Mucosa of descending colon (tissue), 3 donors: ENCODE results near the gene HOGA1. TPM values are rescaled to one million over a fixed set of nuclear protein-coding genes. Genes with fewer than 3 reads are reported as not detected.
"Not testable (repeated sequence)": the region's sequence is repeated elsewhere in the genome, so short reads cannot be mapped to it uniquely, and the experiment has no call there.

Experiments used
- ATAC-seq: fragments of 200-7000 bp; cut with Tn5 transposase; one replicate; pipeline ENCODE4 v1.9.1; 2020; ENCODE audit warnings: mild to moderate bottlenecking, moderate library complexity
- DNase-seq, 3 donors: peaks; one replicate each; pipeline ENCODE4 v3.0.0-alpha.2; 2020
- H3K36me3 ChIP-seq: fragments of 200-600 bp; one replicate; pipeline ENCODE4 v1.8.0; 2021; ENCODE audit warnings: low read depth, mild to moderate bottlenecking
- H3K4me1 ChIP-seq: fragments of 200-600 bp; one replicate; pipeline ENCODE4 v1.8.0; 2021; ENCODE audit warnings: low read depth, mild to moderate bottlenecking
- H3K4me3 ChIP-seq: fragments of 200-600 bp; one replicate; pipeline ENCODE4 v1.8.0; 2021; ENCODE audit warnings: mild to moderate bottlenecking
- H3K9me3 ChIP-seq: fragments of 200-600 bp; one replicate; pipeline ENCODE4 v1.8.0; 2021; ENCODE audit warnings: mild to moderate bottlenecking
- CTCF ChIP-seq: fragments of 200-600 bp; IDR thresholded peaks from one replicate; pipeline ENCODE4 v1.8.0; 2022; ENCODE audit warnings: antibody characterized with exemption, mild to moderate bottlenecking
- intact Hi-C, 2 donors: fragments of 100-400 bp; cut with DNase I in 1 of 2; cut with micrococcal nuclease in 1 of 2; formaldehyde crosslinking; loops; one replicate each; pipeline versions ENCODE4 v1.11.0 to v1.11.1; 2022; cut with DNase I, micrococcal nuclease
- total RNA-seq, 3 donors: library from RNA; stranded (reverse); fragmentation: NEBNext Ultra II Directional in 2 of 3; extraction: Animal tissue kit (Norgen Biotek cat#: 25700) in 2 of 3; gene quantifications; one replicate each; pipeline versions ENCODE4 v1.2.1 to v1.2.4, GENCODE V29; 2021 to 2023
- donor health status: DM: no; HTN: no; CAD: no; lungs with moderate emphysema.
- donor health status: DM: no; HTN: no; CAD: no.
- donor health status: DM: no; HTN: yes; CAD: no.

HOGA1 gene
- total RNA-seq, 3 donors from 2014 or later = 0.29 to 0.47 TPM; not detected in 1

DNA sequence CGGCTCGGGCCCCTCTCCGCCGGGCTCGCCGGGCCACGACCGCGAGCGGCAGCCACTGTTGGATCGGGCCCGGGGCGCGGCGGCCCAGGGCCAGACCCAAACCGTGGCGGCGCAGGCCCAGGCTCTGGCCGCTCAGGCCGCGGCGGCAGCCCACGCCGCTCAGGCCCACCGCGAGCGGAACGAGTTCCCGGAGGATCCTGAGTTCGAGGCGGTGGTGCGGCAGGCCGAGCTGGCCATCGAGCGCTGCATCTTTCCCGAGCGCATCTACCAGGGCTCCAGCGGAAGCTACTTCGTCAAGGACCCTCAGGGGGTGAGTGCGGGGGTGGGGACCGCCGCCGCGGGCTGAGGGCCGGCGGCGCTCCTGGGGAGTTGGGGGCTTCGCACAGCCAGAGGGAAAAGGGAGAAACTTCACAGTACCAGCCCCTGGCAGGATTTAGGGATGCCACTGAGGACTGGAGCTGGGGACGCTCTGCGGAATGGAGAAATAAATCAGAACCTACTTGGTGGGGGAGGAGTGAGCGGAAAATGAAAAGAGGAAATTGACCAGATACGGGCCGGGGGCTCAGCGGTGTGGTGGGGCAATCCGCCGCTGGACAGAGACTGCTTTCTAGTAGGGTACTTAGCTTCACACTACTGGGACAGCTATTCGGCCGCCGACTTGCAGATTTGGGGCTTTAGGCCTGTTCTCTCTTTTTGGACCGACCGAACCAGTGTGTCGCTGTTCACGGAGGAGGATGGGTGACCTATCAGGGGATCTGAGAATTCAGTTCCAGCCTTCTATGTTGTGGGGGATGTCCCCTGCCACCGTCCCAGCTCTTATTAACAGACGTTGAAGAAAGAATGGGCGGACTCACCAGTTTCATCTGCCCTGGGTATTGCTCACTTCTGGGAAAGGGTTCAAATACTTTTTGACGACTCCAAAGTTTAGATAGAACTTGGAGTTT lies 57.0 kb downstream of the HOGA1 start:
- no peak for TF ChIP-seq CTCF
- intact Hi-C loops = no loop called here

GRCh38 chr10:97642471-97643159 lies 58.4 kb downstream of the HOGA1 start:
- intact Hi-C loops, ATAC-seq, H3K36me3 ChIP-seq, H3K4me1 ChIP-seq, DNase-seq, H3K4me3 ChIP-seq, H3K9me3 ChIP-seq: not testable (repeated sequence)

More for the DNA sequence above, 57.0 kb downstream of the HOGA1 start:
- Histone ChIP-seq H3K9me3 (no peaks in the 10 kb centered on the region), H3K4me3 (peak overlapping the region; percentile 77), H3K4me1 (peaks cover 10% of the 10 kb centered on the region), H3K36me3 (no peaks in the 10 kb centered on the region)
- DNase-seq (peak; percentile 39 to 64 (median 40)), ATAC-seq (peak; percentile 55)

DNA sequence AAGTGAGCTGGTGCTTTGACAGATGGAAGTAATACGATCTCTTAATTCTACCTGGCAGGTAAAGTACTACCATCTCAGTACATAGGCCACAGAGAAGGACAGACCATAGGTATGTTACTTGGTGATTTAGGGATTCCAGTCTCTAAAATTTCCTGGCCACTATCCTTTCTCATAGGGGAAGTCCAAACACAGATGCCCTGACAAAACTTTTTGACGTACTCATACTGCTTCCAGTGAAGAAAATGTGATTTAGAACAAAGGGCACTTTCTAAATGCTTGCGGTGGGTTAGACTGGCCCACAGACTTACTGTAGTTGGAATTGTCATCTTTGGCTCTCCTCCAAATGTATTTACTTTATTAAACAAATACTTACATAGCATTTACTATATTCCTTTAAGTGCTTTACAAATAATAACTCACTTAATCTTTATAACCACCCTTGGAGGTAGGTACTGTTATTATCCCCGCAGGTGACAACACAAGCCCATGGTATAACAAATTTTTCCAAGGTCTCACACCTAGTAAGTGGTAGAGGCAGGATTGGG lies 59.3 kb downstream of the HOGA1 start:
- Histone ChIP-seq H3K36me3 (no peaks in the 10 kb centered on the region), H3K4me1 (peaks cover 10% of the 10 kb centered on the region), H3K9me3 (no peaks in the 10 kb centered on the region), H3K4me3 (no peak overlapping the region)
- intact Hi-C loops = no loop called here
- DNase-seq (no peak), ATAC-seq (no peak)
- no peak for TF ChIP-seq CTCF

DNA sequence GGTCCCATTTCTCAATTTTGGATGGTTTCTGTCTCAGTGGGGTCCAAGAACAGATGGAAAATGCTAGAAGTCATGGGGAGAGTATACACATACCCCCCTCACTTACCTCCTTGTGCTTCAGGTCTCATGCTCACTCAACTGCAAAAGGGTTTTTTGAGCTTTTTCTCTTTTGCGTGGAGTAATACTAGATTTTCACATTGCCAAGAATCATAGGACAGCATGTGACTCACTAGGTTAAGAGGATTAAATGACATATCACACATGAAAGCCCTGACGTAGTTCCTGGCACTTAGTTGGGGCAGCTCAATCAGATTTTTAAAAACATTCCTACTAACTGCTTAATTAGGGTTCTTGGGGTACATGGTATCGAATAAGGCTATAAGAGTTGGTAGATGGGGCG lies 60.7 kb downstream of the HOGA1 start:
- ATAC-seq (no peak), DNase-seq (no peak)
- H3K36me3 ChIP-seq = no peaks in the 10 kb centered on the region
- intact Hi-C loops = no loop called here
- peaks cover 10% of the 10 kb centered on the region for H3K4me1 ChIP-seq
- no peaks in the 10 kb centered on the region for H3K9me3 ChIP-seq
- H3K4me3 ChIP-seq = no peak overlapping the region
- TF ChIP-seq CTCF = no peak

DNA sequence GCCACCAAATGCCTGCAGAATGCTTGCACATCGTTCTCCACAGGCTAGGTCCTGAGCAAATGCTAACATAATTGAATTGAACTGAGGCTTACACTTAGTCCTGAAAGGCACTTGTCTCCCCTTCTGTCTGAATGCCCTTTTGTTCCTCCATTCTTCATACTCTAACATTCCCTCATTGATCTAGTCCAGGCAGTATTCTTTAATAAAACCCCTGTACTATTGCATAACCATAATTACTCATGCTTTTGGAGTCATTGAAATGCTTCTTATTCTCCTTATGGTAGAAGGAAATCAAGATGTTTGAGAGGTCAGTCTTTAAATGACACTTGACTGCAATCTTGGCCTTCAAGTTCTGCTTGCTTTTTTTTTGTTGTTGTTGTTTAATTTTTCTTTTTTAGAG lies 63.4 kb downstream of the HOGA1 start:
- no peak for DNase-seq
- no peak overlapping the region for H3K4me3 ChIP-seq
- intact Hi-C loops = no loop called here
- TF ChIP-seq CTCF = no peak
- no peak for ATAC-seq
- H3K36me3 ChIP-seq = no peaks in the 10 kb centered on the region
- no peaks in the 10 kb centered on the region for H3K9me3 ChIP-seq
- H3K4me1 ChIP-seq = no peaks in the 10 kb centered on the region
